OCI-LY1 (cell line): ENCODE data around the gene CSNK1D.

Experiments used
- H2AFZ ChIP-seq: fragments of 200-600 bp; sonication (generic), shearing (Covaris generic); 2 replicates; pipeline ENCODE4 v1.6.0; 2014; ENCODE audit warnings: antibody characterized with exemption, mild to moderate bottlenecking, low read length
- H3F3A ChIP-seq: fragments of 200-600 bp; sonication (generic), shearing (Covaris generic); 2 replicates; pipeline ENCODE4 v1.6.0; 2014; ENCODE audit warnings: mild to moderate bottlenecking, antibody characterized with exemption, low read length, moderate library complexity; ENCODE audit not compliant: insufficient read depth
- H3K27ac ChIP-seq: fragments of 200-600 bp; sonication (generic); 2 replicates; pipeline ENCODE4 v1.5.1; 2014; ENCODE audit warnings: low read length, mixed run types, mild to moderate bottlenecking, low read depth; ENCODE audit not compliant: poor library complexity, severe bottlenecking
- H3K27me3 ChIP-seq: fragments of 200-600 bp; sonication (generic); 2 replicates; pipeline ENCODE4 v1.6.0; 2014; ENCODE audit warnings: antibody characterized with exemption, mild to moderate bottlenecking, low read length, moderate library complexity; ENCODE audit not compliant: insufficient read depth
- H3K36me3 ChIP-seq: fragments of 200-600 bp; sonication (generic); 2 replicates; pipeline ENCODE4 v1.6.1; 2014; ENCODE audit warnings: mild to moderate bottlenecking, antibody characterized with exemption, low read length, moderate library complexity, mixed read lengths; ENCODE audit not compliant: insufficient read depth
- H3K4me1 ChIP-seq: fragments of 200-600 bp; sonication (generic); 2 replicates; pipeline ENCODE4 v1.5.1; 2014; ENCODE audit warnings: mild to moderate bottlenecking, low read length, moderate library complexity; ENCODE audit not compliant: insufficient read depth, severe bottlenecking
- H3K4me2 ChIP-seq: fragments of 200-600 bp; sonication (generic), shearing (Covaris generic); 2 replicates; pipeline ENCODE4 v1.6.1; 2014; ENCODE audit warnings: low read length
- H3K4me3 ChIP-seq: fragments of 200-600 bp; sonication (generic); 2 replicates; pipeline ENCODE4 v1.5.1; 2014; ENCODE audit warnings: low read length, low read depth, mild to moderate bottlenecking, mixed read lengths; ENCODE audit not compliant: poor library complexity, severe bottlenecking
- H3K79me2 ChIP-seq: fragments of 200-600 bp; shearing (Covaris generic); 2 replicates; pipeline ENCODE4 v1.6.1; 2016; ENCODE audit warnings: mixed run types, low read length, mixed read lengths; ENCODE audit not compliant: insufficient read depth
- H3K9ac ChIP-seq: fragments of 200-600 bp; sonication (generic), shearing (Covaris generic); 2 replicates; pipeline ENCODE4 v1.6.1; 2014; ENCODE audit warnings: mild to moderate bottlenecking, low read length, mixed read lengths
- H3K9me2 ChIP-seq: fragments of 200-600 bp; sonication (generic), shearing (Covaris generic); 2 replicates; pipeline ENCODE4 v1.6.1; 2014; ENCODE audit warnings: low read depth, mild to moderate bottlenecking, low read length, mixed read lengths
- H3K9me3 ChIP-seq: fragments of 200-600 bp; shearing (Covaris generic); 2 replicates; pipeline ENCODE4 v1.6.1; 2014; ENCODE audit warnings: low read length, mixed read lengths
- H4K20me1 ChIP-seq: fragments of 200-600 bp; sonication (generic), shearing (Covaris generic); 2 replicates; pipeline ENCODE4 v1.6.0; 2016; ENCODE audit warnings: mild to moderate bottlenecking, low read length; ENCODE audit not compliant: insufficient read depth
- EZH2 ChIP-seq: fragments of 200-600 bp; sonication (generic), shearing (Covaris generic); IDR thresholded peaks from 2 replicates; pipeline ENCODE4 v1.8.0; 2017; ENCODE audit warnings: borderline replicate concordance, mixed run types, mild to moderate bottlenecking, antibody characterized with exemption, low read length, moderate library complexity, mixed read lengths
- TF ChIP-seq, protein P1 (sequence below): fragments of 200-600 bp; sonication (generic), shearing (Covaris generic); IDR thresholded peaks from 2 replicates; pipeline ENCODE4 v1.5.1; 2017; ENCODE audit warnings: mild to moderate bottlenecking, antibody characterized with exemption, low read length, moderate library complexity, mixed read lengths

The CSNK1D gene

DNA sequence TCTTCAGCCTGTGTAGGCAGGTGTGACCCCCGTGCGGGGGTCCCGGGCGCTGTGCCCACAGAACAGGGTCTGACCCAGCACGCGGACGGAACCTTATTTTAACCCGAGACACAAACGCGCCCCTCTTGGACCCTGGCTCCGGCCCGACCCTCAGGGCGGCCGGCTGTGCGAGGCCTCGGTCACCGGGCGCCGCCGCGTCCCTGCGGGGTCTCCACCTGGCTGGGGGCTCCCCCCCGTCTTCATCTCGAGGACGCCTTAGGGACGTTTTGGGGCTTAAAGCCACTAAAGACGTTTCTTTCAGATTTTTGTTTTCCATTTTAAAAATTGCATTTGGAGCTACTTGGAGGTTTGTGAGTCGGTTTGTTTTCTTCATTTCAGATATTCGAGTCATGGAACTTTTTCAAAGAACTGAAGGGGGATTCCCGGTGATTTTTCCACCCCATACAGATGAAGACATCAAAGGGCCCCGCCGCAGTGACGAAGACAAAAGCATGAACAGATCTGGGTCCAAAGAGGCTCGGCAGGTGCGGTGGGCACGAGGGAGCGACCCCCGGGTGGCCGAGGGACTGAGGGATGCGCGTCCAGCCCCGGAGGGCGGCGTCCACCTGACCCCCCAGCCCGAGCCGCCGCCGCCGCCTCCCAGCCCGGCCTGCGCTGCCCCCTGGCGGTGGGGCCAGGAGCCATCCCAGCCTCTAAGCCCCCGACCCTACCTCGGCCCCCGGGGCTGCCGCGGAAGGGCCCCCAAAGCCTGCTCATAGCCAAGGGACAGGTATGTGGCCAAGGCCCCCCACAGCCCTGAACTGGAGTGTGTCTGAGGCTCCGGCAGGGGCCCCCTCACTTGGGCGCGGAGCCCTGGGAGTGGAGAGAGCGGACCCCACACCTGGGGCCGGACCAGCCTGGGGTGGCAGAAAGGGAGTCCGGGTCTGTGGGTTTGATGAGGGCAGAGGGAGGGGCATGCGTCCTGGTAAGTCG, 47.7 kb upstream of the CSNK1D start:
- no peak overlapping the region for H3K9ac ChIP-seq
- no peaks in the 10 kb centered on the region for H3K9me2 ChIP-seq
- peaks cover 10% of the 10 kb centered on the region for H3K4me1 ChIP-seq
- H3K9me3 ChIP-seq, result no peaks in the 10 kb centered on the region
- H3K4me3 ChIP-seq, result no peak overlapping the region
- no peaks in the 10 kb centered on the region for H3K79me2 ChIP-seq
- H3K27ac ChIP-seq, result no peak overlapping the region
- TF ChIP-seq EZH2, result no peak
- TF ChIP-seq, protein P1, sequence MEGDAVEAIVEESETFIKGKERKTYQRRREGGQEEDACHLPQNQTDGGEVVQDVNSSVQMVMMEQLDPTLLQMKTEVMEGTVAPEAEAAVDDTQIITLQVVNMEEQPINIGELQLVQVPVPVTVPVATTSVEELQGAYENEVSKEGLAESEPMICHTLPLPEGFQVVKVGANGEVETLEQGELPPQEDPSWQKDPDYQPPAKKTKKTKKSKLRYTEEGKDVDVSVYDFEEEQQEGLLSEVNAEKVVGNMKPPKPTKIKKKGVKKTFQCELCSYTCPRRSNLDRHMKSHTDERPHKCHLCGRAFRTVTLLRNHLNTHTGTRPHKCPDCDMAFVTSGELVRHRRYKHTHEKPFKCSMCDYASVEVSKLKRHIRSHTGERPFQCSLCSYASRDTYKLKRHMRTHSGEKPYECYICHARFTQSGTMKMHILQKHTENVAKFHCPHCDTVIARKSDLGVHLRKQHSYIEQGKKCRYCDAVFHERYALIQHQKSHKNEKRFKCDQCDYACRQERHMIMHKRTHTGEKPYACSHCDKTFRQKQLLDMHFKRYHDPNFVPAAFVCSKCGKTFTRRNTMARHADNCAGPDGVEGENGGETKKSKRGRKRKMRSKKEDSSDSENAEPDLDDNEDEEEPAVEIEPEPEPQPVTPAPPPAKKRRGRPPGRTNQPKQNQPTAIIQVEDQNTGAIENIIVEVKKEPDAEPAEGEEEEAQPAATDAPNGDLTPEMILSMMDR, result peak; percentile 91
- no peaks in the 10 kb centered on the region for H3K36me3 ChIP-seq
- H4K20me1 ChIP-seq, result no peaks in the 10 kb centered on the region
- peak overlapping the region; percentile 63 for H3K4me2 ChIP-seq
- H3F3A ChIP-seq, result no peaks in the 10 kb centered on the region; the same call in 1 of the 2 replicates
- H3K27me3 ChIP-seq, result peaks cover 7% of the 10 kb centered on the region; the same call in 1 of the 2 replicates
- no peak overlapping the region for H2AFZ ChIP-seq

GRCh38 chr17:82320140-82320840, 46.8 kb upstream of the CSNK1D start:
- H4K20me1 ChIP-seq, result no peaks in the 10 kb centered on the region
- peaks cover 10% of the 10 kb centered on the region for H3K4me1 ChIP-seq
- no peaks in the 10 kb centered on the region for H3K9me2 ChIP-seq
- no peak overlapping the region for H3K4me3 ChIP-seq
- H3K9me3 ChIP-seq, result no peaks in the 10 kb centered on the region
- TF ChIP-seq EZH2, result no peak
- TF ChIP-seq, protein P1, result no peak
- H3F3A ChIP-seq, result no peaks in the 10 kb centered on the region; the same call in 1 of the 2 replicates
- no peak overlapping the region for H2AFZ ChIP-seq
- no peaks in the 10 kb centered on the region for H3K79me2 ChIP-seq
- no peak overlapping the region for H3K27ac ChIP-seq
- H3K36me3 ChIP-seq, result no peaks in the 10 kb centered on the region
- H3K27me3 ChIP-seq, result peaks cover 7% of the 10 kb centered on the region; the same call in 1 of the 2 replicates
- H3K9ac ChIP-seq, result no peak overlapping the region
- no peak overlapping the region for H3K4me2 ChIP-seq

DNA sequence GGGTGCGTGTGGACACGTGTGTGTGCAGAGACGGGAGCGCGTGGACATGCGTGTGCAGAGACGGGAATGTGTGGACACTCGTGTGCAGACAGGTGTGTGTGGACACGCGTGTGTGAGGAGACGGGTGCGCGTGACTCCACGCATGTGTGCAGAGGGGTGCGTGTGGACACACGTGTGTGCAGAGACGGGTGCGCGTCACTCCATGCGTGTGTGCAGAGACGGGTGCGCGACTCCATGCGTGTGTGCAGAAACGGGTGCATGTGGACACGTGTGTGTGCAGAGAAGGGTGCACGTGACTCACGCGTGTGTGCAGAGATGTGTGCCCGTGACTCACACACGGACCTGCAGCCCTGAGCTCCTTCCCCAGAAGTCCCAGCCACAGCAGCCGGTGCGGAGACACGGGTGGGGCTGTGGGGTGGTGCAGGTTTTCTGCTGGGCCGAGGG, 46.1 kb upstream of the CSNK1D start:
- Histone ChIP-seq H3F3A (no peaks in the 10 kb centered on the region; the same call in 1 of the 2 replicates), H3K4me2 (no peak overlapping the region), H2AFZ (no peak overlapping the region), H3K27me3 (peaks cover 10% of the 10 kb centered on the region; the same call in 1 of the 2 replicates), H3K9me2 (no peaks in the 10 kb centered on the region), H3K36me3 (no peaks in the 10 kb centered on the region), H4K20me1 (no peaks in the 10 kb centered on the region), H3K9me3 (no peaks in the 10 kb centered on the region), H3K27ac (no peak overlapping the region), H3K4me1 (peaks cover 10% of the 10 kb centered on the region), H3K4me3 (no peak overlapping the region), H3K79me2 (no peaks in the 10 kb centered on the region), H3K9ac (no peak overlapping the region)
- TF ChIP-seq, protein P1, result no peak
- no peak for TF ChIP-seq EZH2
